Natural killer cell (primary cell): ENCODE data around the gene SLC29A1. TPM values are rescaled to one million over a fixed set of nuclear protein-coding genes. Genes with fewer than 3 reads are reported as not detected.
A peak's percentile ranks its signal among the peaks of the same experiment; 100 is the strongest.
"Not testable (repeated sequence)": the region's sequence is repeated elsewhere in the genome, so short reads cannot be mapped to it uniquely, and the experiment has no call there.

Source experiments
- ATAC-seq, 3 donors: fragments of 150-1000 bp in 2 of 3; fragments of 200-7000 bp in 1 of 3; cut with Tn5 transposase; 1 replicate in 1 of 3; 2 replicates in 2 of 3; pipeline ENCODE4 v1.10.0; 2021; ENCODE audit warnings: mild to moderate bottlenecking in 2 of 3, moderate library complexity in 2 of 3
- DNase-seq, 2 donors: peaks; one replicate each; pipeline versions ENCODE4 v3.0.0 to v3.0.0-alpha.2; 2013 to 2021; ENCODE audit warnings: mixed read lengths in 1 of 2
- H3K27ac ChIP-seq: one replicate; pipeline ENCODE4 v1.5.1; 2013; ENCODE audit warnings: mild to moderate bottlenecking, low read length
- H3K27me3 ChIP-seq: one replicate; pipeline ENCODE4 v1.6.1; 2013; ENCODE audit warnings: low read length; ENCODE audit not compliant: control insufficient read depth, insufficient read depth
- H3K36me3 ChIP-seq: one replicate; pipeline ENCODE4 v1.6.1; 2013; ENCODE audit warnings: low read length; ENCODE audit not compliant: control insufficient read depth, insufficient read depth
- H3K4me1 ChIP-seq: one replicate; pipeline ENCODE4 v1.6.1; 2013; ENCODE audit warnings: low read length; ENCODE audit not compliant: control insufficient read depth, insufficient read depth
- H3K4me3 ChIP-seq: one replicate; pipeline ENCODE4 v1.5.1; 2013; ENCODE audit warnings: low read length
- H3K9me3 ChIP-seq: one replicate; pipeline ENCODE4 v1.6.1; 2013; ENCODE audit warnings: low read length; ENCODE audit not compliant: control insufficient read depth, insufficient read depth
- H3K27ac Mint-ChIP-seq, 2 donors: one replicate each; pipeline ENCODE4 v1.8.0; 2022; ENCODE audit warnings: mild to moderate bottlenecking in 2 of 2, mixed read lengths in 2 of 2, moderate library complexity in 1 of 2
- H3K27me3 Mint-ChIP-seq, 2 donors: one replicate each; pipeline ENCODE4 v1.8.0; 2022; ENCODE audit warnings: low read depth in 2 of 2, mixed read lengths in 2 of 2
- H3K36me3 Mint-ChIP-seq: one replicate; pipeline ENCODE4 v1.8.0; 2022; ENCODE audit warnings: mixed read lengths
- H3K4me1 Mint-ChIP-seq, 2 donors: one replicate each; pipeline ENCODE4 v1.8.0; 2022; ENCODE audit warnings: mixed read lengths in 2 of 2
- H3K4me3 Mint-ChIP-seq: one replicate; pipeline ENCODE4 v1.8.0; 2022; ENCODE audit warnings: mild to moderate bottlenecking, moderate library complexity, mixed read lengths
- H3K9me3 Mint-ChIP-seq, 2 donors: one replicate each; pipeline ENCODE4 v1.8.0; 2022; ENCODE audit warnings: mixed read lengths in 2 of 2
- WGBS: methylation state at CpG from one replicate; pipeline ENCODE4 v1.1.7; 2013; ENCODE audit warnings: missing lambda C conversion rate; ENCODE audit not compliant: insufficient coverage; 5-methylcytosine and 5-hydroxymethylcytosine counted together
- intact Hi-C: fragments of 100-400 bp; cut with micrococcal nuclease; formaldehyde crosslinking; loops from one replicate; pipeline ENCODE4 v1.14.2; 2022
- total RNA-seq, 4 donors: library from RNA; stranded (reverse); fragments of 120-200 nt in 1 of 4; gene quantifications; one replicate each; pipeline versions ENCODE4 v1.2.3 to v1.2.4, GENCODE V29; 2013 to 2022
- TF ChIP-seq, protein P1 (sequence below): fragments of 200-600 bp; IDR thresholded peaks from one replicate; pipeline ENCODE4 v1.8.0; 2022; ENCODE audit warnings: antibody characterized with exemption

Gene SLC29A1
- total RNA-seq, 3 donors from 2014 or later (not counting 1 experiment from before 2014, with no cell fraction given), result 2.2 to 5.5 (median 5.2) TPM

DNA sequence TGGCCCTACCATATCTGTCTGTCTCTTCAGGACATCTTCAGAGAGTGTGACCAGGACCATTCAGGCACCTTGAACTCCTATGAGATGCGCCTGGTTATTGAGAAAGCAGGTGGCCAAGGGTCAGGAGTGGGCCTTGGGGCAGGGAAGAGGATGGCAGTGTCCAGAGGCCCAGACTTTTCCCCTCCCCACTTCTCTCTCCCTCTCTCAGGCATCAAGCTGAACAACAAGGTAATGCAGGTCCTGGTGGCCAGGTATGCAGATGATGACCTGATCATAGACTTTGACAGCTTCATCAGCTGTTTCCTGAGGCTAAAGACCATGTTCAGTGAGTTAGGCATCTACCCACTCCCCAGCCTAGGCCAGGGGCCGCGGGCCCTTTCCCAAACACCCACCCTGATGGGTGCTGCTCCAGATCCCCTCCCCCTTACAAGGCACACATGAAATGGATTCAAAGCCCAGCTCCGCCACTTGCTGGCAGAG is 40.4 kb upstream of the SLC29A1 start:
- H3K36me3 ChIP-seq, result no peaks in the 10 kb centered on the region
- ATAC-seq (no peak), DNase-seq (no peak)
- no peaks in the 10 kb centered on the region for H3K36me3 Mint-ChIP-seq
- H3K27ac Mint-ChIP-seq, result no peak overlapping the region
- H3K27me3 Mint-ChIP-seq, result peaks cover 12% of the 10 kb centered on the region in 2 donors
- no peaks in the 10 kb centered on the region for H3K9me3 ChIP-seq
- no peak overlapping the region for H3K27ac ChIP-seq
- H3K4me1 ChIP-seq, result no peaks in the 10 kb centered on the region
- H3K27me3 ChIP-seq, result no peaks in the 10 kb centered on the region
- intact Hi-C loops, result no loop called here
- no peaks in the 10 kb centered on the region for H3K9me3 Mint-ChIP-seq
- H3K4me3 ChIP-seq, result no peak overlapping the region
- H3K4me1 Mint-ChIP-seq, result peaks cover 0 to 2% of the 10 kb centered on the region in 2 donors
- WGBS, result 82% methylated on average over 3 of the region's 4 CpGs
- no peak overlapping the region for H3K4me3 Mint-ChIP-seq
- TF ChIP-seq, protein P1, sequence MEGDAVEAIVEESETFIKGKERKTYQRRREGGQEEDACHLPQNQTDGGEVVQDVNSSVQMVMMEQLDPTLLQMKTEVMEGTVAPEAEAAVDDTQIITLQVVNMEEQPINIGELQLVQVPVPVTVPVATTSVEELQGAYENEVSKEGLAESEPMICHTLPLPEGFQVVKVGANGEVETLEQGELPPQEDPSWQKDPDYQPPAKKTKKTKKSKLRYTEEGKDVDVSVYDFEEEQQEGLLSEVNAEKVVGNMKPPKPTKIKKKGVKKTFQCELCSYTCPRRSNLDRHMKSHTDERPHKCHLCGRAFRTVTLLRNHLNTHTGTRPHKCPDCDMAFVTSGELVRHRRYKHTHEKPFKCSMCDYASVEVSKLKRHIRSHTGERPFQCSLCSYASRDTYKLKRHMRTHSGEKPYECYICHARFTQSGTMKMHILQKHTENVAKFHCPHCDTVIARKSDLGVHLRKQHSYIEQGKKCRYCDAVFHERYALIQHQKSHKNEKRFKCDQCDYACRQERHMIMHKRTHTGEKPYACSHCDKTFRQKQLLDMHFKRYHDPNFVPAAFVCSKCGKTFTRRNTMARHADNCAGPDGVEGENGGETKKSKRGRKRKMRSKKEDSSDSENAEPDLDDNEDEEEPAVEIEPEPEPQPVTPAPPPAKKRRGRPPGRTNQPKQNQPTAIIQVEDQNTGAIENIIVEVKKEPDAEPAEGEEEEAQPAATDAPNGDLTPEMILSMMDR, result no peak

DNA sequence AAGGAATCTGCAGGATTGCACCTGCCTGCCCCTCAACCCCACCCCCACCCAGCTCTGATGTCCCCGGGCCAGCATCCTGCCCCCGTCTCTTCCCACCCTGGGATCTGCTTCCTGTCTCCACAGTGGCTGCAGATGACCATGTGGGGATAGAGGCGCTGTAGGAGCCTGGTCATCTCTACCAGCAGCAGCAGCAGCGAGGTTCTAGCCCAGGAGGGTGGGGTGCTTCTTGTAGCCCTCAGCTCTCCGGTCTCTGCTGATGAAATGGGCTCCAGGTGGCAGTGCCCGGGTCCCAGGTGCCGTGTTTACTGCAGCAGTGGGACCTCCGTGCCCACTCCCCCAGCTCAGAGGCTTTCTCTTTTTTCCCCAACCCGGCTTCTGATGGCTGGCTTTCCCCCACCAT is 39.6 kb upstream of the SLC29A1 start:
- intact Hi-C loops, result no loop called here
- Mint-ChIP-seq H3K4me1 (no peaks in the 10 kb centered on the region), H3K4me3 (no peak overlapping the region), H3K27me3 (peaks cover 12% of the 10 kb centered on the region in 2 donors), H3K36me3 (no peaks in the 10 kb centered on the region), H3K27ac (no peak overlapping the region), H3K9me3 (no peaks in the 10 kb centered on the region)
- 86% methylated on average over 7 of the region's 9 CpGs for WGBS
- Histone ChIP-seq H3K9me3 (no peaks in the 10 kb centered on the region), H3K4me3 (no peak overlapping the region), H3K4me1 (no peaks in the 10 kb centered on the region), H3K27me3 (no peaks in the 10 kb centered on the region), H3K36me3 (no peaks in the 10 kb centered on the region), H3K27ac (no peak overlapping the region)
- DNase-seq (no peak), ATAC-seq (no peak)
- TF ChIP-seq, protein P1, result no peak

DNA sequence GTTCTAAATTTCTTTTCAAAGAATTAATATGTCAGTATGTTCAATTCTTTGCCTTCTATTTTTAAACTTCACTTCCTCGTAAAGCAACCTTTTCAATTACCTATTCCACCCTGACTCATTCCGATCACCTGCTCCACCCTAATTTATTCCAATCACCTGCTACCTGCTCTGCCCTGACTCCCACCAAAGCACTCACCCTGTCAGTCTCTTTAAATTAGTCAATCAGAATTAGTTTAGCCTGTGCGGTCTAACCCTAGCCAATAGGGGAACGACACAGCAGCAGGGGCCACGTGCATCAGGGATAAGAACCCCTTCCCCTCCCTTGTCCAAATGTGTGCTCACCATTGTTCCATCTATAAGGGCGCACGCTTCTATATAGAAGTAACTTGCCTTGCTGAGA is 38.0 kb upstream of the SLC29A1 start:
- H3K27me3 ChIP-seq, H3K9me3 ChIP-seq, H3K4me1 Mint-ChIP-seq, intact Hi-C loops, H3K27ac Mint-ChIP-seq, H3K4me1 ChIP-seq, H3K27ac ChIP-seq, H3K36me3 Mint-ChIP-seq, ATAC-seq, DNase-seq, H3K9me3 Mint-ChIP-seq, H3K36me3 ChIP-seq, H3K4me3 ChIP-seq, H3K4me3 Mint-ChIP-seq: not testable (repeated sequence)
- WGBS, result 81% methylated on average over 6 of the region's 7 CpGs
- peaks cover 12 to 15% of the 10 kb centered on the region in 2 donors for H3K27me3 Mint-ChIP-seq

DNA sequence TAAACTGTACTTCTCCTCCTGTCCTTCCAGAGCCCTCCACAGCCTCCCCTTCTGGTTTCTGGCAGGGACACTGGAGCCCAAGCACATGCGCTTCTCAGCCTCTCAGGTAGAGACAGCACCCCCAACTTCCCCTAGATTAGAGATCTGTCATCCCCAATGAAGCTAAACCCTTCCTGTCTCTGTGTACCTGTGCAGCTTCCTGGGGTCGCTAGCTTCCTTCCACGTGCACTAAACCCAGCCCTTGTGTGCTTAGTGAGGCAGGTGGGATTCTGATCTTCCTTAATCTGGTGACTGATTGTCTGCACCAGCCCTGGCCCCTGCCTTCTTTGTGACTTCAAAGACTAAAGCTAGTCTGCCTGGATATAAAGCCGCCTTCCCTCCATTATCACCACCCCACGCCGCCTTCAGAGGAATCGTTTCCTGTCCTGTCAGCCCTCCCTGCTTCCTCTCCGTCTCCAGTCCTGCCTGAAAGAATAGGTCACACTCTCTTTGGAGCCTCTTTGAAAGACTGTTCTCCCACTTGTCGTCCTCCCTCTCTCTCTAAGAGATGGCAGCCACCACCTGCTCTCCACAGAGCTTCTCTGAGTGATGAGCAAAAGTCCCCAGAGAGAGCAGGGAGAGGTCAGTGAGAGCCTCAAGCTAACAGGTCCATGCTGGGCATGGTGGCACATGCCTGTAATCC is 37.3 kb upstream of the SLC29A1 start:
- Histone ChIP-seq H3K27ac (no peak overlapping the region), H3K9me3 (no peaks in the 10 kb centered on the region), H3K27me3 (no peaks in the 10 kb centered on the region), H3K4me3 (no peak overlapping the region), H3K4me1 (no peaks in the 10 kb centered on the region), H3K36me3 (no peaks in the 10 kb centered on the region)
- Mint-ChIP-seq H3K27ac (no peak overlapping the region), H3K9me3 (no peaks in the 10 kb centered on the region), H3K27me3 (peaks cover 12 to 15% of the 10 kb centered on the region in 2 donors), H3K4me1 (no peaks in the 10 kb centered on the region), H3K36me3 (no peaks in the 10 kb centered on the region), H3K4me3 (no peak overlapping the region)
- peak in 1 of 2 donors; percentile 36 for DNase-seq
- WGBS, result 41% methylated on average over 9 of the region's 9 CpGs
- no peak for ATAC-seq
- TF ChIP-seq, protein P1, result no peak
- intact Hi-C loops, result no loop called here
